GM21447 (cell line): ENCODE data around the gene RPLP1.

Experiments
- ATAC-seq: cut with Tn5 transposase; IDR thresholded peaks from one replicate; pipeline ENCODE4 v1.9.1; 2021; ENCODE audit not compliant: unreplicated experiment

RPLP1 gene

DNA sequence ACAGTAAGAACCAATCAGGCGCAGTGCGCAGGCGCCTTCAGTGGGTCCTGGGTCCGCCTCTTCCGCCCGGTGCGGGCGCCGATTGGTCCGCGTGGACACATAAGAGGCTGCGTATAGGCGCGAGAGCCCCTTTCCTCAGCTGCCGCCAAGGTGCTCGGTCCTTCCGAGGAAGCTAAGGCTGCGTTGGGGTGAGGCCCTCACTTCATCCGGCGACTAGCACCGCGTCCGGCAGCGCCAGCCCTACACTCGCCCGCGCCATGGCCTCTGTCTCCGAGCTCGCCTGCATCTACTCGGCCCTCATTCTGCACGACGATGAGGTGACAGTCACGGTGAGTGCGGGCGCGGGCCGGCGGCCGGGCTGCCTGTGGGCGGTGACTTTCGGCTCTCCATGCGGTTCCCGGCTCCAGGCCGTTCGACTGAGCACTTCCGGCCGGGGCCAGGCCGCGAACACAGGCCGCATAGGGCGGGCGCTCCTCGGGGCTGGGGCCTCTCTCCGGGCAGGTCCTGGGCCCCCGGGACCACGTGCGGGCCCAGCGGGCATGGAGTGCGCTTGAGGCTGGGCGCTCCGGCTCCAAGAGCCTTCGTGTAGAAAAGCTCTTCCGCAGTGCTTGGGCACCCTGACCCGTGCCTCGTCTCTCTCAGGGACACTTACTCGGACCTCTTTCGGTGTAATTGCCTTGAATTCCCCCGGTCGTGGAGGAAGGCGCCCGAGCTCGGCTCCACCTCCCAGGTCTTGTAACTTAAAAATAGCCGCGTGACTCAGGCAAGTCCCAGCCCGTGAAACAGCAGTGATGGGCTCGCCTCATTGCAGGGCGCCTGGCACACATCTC is at the start of gene RPLP1:
RPLP1 (plus strand) TSS at position 127 of the 830 bp plus-strand sequence; CDS start at position 258, 131 bp downstream.
- ATAC-seq: peak; percentile 77

DNA sequence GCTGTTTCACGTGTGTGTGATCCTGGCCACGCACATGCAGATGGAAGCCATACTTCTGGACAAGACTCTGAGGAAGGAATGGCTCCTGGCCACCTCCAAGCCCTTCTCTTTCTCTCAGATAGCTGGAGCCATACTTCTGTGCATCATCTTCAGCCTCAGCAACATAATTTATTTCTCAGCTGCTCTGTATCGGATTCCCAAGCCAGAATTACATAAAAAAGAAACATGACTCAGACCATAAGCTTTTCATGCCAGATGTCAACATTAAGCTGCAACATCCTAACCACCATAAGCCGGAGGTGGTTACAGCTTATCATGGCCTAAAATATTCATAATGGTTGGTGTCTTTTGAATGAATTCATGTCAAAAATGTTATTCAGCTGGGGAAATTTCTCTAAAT is 49.0 kb upstream of the RPLP1 start:
- ATAC-seq: no peak

DNA sequence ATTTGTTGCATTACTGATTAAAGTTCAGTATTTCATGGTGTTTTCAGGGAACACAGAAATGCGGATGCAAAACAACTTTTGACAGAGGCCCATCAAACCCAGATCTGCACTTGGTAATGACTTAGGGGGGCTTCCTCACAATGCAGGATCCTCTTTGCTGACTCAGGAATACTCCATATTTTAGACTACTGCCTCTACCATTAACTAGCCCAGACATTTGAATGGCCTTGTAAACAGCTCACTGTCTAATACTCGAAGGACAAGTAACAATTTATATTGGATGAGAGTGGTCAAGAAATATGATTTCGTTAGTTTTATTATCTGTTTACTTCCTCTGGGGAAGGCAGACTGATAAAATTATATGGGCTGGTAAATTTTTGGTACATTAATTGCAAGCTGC is 47.5 kb upstream of the RPLP1 start:
- no peak for ATAC-seq

DNA sequence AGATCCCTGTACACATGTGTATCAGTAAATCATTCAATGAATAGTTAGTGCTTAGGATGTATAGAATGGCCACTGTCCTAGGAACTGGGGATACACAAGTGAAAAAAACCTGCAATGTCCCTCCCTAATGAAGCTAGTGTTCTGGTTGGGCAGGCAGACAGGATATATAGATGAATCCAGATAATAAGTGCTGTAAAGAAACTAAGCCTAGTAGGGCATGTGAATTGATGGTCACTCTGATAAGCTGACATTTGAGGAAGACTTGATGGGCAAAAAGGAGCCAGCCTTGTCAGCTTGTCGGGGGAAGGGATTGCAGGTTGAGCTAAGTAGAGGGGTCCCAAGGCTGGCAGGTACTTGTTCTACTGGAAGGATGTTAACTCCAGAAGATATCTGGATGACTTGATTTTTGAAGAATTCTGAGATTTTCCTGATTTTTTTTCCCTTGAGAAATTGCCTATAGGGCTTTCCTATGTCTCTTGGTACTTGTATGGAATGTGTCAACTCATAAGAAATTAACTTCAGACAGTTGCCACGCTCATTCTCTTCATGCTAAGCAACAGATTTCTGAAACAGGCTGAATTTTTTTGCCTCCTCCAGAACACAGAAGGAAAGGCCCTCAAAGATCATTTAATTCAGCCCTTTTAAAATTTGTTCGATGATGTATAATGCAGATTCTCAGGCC is 44.8 kb upstream of the RPLP1 start:
- ATAC-seq: no peak

DNA sequence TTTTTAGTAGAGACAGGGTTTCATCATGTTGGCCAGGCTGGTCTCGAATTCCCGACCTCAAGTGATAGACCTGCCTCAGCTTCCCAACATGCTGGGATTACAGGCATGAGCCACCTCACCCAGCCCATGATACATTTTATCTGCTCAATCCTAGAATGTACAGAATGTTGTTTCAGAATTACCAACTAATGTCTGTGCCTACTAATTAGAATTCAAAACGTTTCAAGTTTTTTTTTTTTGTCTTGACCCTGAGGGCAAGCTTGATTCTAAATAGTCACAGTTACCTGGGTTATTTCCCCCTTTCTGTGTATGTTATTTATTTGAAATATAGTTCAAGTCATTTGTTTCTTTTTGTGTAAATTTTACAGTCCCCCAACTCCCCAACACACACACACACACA is 43.8 kb upstream of the RPLP1 start:
- no peak for ATAC-seq

- no peak for ATAC-seq
These were observed 42.3 kb upstream of the RPLP1 start for GRCh38 chr15:69410248-69410874.

DNA sequence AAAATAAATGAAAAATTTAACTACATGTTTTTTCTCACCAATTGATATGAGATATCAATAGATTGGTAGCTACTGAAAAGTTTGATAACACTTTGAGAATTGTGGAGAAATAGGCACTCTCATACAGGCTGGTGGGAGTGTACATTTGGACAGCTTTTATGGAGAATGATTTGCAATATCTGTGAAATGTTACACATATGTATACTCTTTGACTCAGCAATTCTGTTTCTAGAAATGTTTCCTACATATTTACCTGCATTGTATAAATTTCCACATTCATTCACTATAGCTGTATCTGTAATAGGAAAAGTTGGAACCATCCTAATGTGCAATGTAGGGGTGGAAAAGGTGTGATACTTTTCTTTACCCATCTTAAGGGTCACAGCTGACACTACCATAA is 40.3 kb upstream of the RPLP1 start:
- no peak for ATAC-seq

DNA sequence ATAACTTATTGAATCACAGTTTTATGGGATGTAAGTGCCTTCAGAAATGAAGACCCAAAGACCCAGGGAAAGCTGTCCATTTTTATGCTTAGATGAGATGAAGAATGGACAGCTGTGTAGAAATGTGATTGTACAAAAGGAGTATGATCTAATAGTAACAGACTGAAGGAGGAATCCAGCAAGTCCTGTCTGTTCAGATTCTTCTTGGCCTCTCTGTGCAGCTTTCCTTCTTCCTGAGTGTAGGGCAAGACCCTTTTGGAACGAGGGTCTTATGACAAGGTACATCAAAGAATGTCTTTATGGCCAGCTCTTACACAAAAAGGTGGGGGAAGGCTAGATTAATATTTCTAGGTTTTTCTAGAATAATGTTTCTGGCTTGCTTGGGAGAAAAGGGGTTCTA is 39.9 kb upstream of the RPLP1 start:
- no peak for ATAC-seq

DNA sequence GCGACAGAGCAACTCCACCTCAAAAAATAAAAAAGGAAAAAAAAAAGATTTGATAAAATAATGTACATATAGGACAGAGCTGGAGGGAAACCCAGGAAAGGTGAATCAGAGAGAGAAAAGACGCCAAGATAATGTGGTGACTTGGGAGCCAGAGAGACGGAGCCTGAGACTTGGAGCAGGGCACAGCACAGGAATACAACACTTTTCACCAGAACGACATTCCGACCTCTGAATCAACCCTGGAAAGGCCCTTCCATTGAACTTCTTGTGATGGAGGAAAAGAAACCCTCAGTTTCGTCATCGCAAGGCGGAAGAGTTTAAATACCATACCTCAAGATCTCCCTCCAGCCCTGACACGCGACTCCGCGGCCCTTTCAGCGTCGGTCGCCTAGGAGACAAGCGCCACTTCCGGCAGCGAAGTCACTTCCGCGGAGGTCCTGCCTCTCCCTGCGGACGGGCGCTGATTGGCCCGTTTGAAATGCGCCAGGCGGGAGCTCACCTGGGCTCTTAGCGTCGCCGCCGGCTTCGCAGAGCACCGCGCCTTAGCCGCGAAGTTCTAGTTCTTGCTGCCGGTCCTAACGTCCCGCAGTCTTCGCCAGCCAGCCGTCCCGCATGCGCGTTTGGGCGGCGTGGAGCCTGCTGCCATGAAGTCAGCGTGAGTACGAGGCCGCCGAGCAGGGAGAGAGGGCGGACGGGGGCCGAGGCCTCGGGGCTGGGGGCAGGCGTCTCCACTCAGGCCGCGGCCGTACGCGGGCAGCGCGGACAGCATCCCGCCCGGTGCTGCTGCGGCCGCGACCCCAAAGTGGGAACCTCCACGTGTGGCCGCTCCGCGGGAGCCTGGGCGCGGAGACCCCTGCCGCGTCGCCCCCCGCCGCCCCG is 38.6 kb upstream of the RPLP1 start, which contains the start of gene KIF23:
KIF23 (plus strand) TSS at position 528 of the 879 bp plus-strand sequence; CDS start at position 645, 117 bp downstream.
- ATAC-seq: peak; percentile 89

DNA sequence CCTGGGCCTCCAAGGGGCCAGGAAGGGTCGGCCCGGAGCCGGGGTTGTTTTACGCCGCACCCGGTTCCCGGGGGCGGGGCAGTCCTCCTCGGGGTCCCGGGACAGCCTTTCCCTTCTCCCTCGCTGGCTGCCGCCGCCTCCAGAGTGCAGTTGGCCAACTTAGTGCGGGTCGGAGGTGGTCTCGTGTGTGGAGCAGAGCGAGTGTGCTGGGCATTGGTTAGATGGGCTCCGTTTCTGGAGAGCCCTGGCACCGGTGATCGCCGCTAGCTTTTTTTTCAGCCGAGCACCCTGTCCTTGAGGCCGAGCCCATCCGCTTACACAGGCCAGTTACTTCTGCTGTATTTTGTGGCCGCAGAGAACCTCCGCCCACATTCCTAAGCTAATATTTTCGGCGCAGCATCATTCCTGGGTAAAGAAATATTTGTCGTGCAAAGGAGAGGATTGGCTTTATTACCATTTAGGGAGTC is 37.9 kb upstream of the RPLP1 start:
- peak; percentile 34 for ATAC-seq

DNA sequence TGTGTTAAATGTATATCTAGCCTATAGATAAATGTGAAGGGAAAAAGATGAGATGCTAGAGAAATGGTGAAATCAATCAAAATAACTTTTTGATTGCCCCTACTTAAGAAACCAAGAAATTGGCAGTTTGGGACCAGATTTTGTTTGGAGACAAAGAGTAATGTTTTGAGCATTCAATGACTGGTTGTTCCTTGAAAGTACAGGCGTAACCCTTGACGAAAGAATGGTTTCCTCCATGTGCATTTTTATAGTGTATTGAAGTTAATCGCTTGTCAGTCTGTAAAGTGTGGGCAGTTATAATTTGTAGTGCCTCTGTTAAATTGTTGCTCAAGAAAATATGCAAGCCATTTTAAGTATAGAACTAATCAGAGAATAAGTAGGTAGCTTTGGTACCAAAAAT is 37.2 kb upstream of the RPLP1 start:
- ATAC-seq: no peak

- no peak for ATAC-seq
These were observed 35.0 kb upstream of the RPLP1 start for GRCh38 chr15:69417581-69417980.

DNA sequence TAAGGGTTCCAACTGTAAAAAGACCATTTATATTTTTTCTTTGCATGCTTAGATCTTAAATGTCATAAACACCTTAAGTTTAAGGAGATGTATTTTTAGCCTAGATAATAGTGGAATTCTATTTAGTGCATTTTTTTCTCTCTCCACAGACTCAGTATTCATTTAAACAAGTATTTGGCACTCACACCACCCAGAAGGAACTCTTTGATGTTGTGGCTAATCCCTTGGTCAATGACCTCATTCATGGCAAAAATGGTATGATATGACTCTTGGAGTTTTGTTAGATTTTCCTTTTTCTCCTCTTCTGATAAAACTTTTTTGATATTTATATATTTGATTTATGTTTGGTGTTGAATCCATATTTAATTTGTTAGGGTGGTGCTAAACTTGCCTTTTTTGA is 31.1 kb upstream of the RPLP1 start:
- ATAC-seq: no peak

DNA sequence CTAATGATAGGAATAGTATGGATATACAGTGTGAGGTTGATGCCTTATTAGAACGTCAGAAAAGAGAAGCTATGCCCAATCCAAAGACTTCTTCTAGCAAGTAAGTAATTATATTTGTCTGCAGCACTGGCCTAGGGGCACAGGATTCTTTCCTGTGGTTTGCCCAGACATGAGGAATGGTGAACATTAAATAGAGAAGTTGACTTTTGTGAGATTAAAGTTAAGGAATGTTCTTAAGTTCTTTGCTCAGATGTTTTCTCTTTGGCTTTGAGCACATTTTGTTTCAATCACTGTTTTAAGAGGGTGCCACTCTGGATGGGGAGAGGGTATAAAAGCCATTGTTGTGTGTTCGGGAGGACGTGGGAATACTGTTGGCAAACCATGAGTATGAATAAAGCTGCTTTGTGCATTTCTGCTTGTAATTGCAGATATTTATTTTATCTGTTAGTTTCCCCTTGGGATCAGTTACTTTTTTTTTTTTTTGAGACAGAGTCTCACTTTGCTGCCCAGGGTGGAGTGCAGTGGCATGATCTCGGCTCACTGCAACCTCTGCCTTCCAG is 30.2 kb upstream of the RPLP1 start:
- ATAC-seq: no peak

- ATAC-seq: no peak
These were observed 28.6 kb upstream of the RPLP1 start for GRCh38 chr15:69424001-69424400.

- no peak for ATAC-seq
These were observed 27.7 kb upstream of the RPLP1 start for GRCh38 chr15:69424748-69425413.

DNA sequence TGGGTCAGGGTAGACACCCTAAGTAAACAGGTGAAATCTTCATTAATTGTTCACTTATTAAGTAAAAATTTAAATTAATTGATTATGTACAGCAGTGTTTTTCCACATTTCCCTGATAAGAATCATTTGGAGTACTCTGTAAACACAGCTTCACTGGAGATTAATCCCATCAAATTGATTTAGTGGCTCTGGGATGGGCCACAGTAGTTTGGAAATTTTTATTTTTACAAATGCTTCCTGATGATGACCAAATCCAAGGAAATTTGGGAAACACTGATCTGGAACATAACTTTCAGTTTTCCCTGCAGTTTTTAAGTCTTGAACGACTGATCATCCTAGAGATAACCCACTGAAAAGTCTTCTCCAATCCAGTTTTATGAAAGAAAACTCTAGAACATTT is 18.8 kb upstream of the RPLP1 start:
- ATAC-seq: no peak

- ATAC-seq: no peak
These were observed 18.4 kb upstream of the RPLP1 start for GRCh38 chr15:69434238-69434637.

- ATAC-seq: no peak
These were observed 17.9 kb upstream of the RPLP1 start for GRCh38 chr15:69434679-69435078.

DNA sequence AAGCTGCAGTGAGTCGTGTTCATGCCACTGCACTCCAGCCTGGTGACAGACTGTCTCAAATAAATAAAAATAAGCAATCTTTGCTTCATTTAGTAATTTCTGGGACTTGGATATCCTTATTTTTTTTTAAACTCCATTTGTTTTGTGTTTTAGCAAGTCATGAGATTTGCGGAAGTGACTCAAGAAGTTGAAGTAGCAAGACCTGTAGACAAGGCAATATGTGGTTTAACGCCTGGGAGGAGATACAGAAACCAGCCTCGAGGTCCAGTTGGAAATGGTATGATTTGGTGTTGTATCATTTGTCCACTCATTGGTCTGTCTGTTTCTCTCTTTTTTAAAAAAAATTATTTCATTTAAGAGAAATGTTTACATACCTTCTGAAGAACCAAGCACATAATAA is 16.6 kb upstream of the RPLP1 start:
- no peak for ATAC-seq
